ENCODE measurements around the gene ACP7.

ACP7 gene

GRCh38 chr19:39059302-39059701 lies 24.9 kb upstream of the ACP7 start:
- Histone ChIP-seq H3K4me3 (ENCODE audit: low read depth, low read length, poor library complexity, severe bottlenecking) (no peak overlapping the region), H3K9me2 (ENCODE audit: low read depth, low read length) (no peaks in the 10 kb centered on the region), H3F3A (ENCODE audit: insufficient read depth, low read length) (no peaks in the 10 kb centered on the region), H3K27me3 (ENCODE audit: insufficient read depth, low read length) (no peaks in the 10 kb centered on the region), H3K36me3 (ENCODE audit: insufficient read depth, low read length) (no peaks in the 10 kb centered on the region), H3K9me3 (ENCODE audit: low read length) (no peaks in the 10 kb centered on the region), H4K20me1 (ENCODE audit: insufficient read depth, low read length) (no peaks in the 10 kb centered on the region), H3K79me2 (ENCODE audit: insufficient read depth, low read length) (no peaks in the 10 kb centered on the region), H3K9ac (ENCODE audit: low read length) (no peak overlapping the region), H3K4me2 (ENCODE audit: low read length) (no peak overlapping the region), H3K27ac (ENCODE audit: low read depth, low read length, poor library complexity, severe bottlenecking) (no peak overlapping the region), H2AFZ (ENCODE audit: low read length) (no peak overlapping the region), H3K4me1 (ENCODE audit: insufficient read depth, low read length, severe bottlenecking) (no peaks in the 10 kb centered on the region)
- no peak for TF ChIP-seq EZH2 (IDR thresholded peaks at IDR 0.05; ENCODE audit: borderline replicate concordance, low read length)
- no peak for TF ChIP-seq CTCF (IDR thresholded peaks at IDR 0.05; ENCODE audit: low read length)

- no peaks in the 10 kb centered on the region for H4K20me1 ChIP-seq (ENCODE audit: insufficient read depth, low read length)
- H3K27ac ChIP-seq (ENCODE audit: low read depth, low read length, poor library complexity, severe bottlenecking) = no peak overlapping the region
- no peaks in the 10 kb centered on the region for H3K4me1 ChIP-seq (ENCODE audit: insufficient read depth, low read length, severe bottlenecking)
- no peak overlapping the region for H3K4me2 ChIP-seq (ENCODE audit: low read length)
- no peaks in the 10 kb centered on the region for H3K36me3 ChIP-seq (ENCODE audit: insufficient read depth, low read length)
- TF ChIP-seq EZH2 (IDR thresholded peaks at IDR 0.05; ENCODE audit: borderline replicate concordance, low read length) (no peak), CTCF (IDR thresholded peaks at IDR 0.05; ENCODE audit: low read length) (no peak)
- H2AFZ ChIP-seq (ENCODE audit: low read length) = no peak overlapping the region
- H3K9me2 ChIP-seq (ENCODE audit: low read depth, low read length) = no peaks in the 10 kb centered on the region
- no peaks in the 10 kb centered on the region for H3K9me3 ChIP-seq (ENCODE audit: low read length)
- H3F3A ChIP-seq (ENCODE audit: insufficient read depth, low read length) = no peaks in the 10 kb centered on the region
- no peak overlapping the region for H3K9ac ChIP-seq (ENCODE audit: low read length)
- no peaks in the 10 kb centered on the region for H3K79me2 ChIP-seq (ENCODE audit: insufficient read depth, low read length)
- H3K4me3 ChIP-seq (ENCODE audit: low read depth, low read length, poor library complexity, severe bottlenecking) = no peak overlapping the region
- no peaks in the 10 kb centered on the region for H3K27me3 ChIP-seq (ENCODE audit: insufficient read depth, low read length)
These were observed 24.0 kb upstream of the ACP7 start for GRCh38 chr19:39060171-39060570.

- no peak overlapping the region for H3K4me2 ChIP-seq (ENCODE audit: low read length)
- no peaks in the 10 kb centered on the region for H3K79me2 ChIP-seq (ENCODE audit: insufficient read depth, low read length)
- no peaks in the 10 kb centered on the region for H3K9me2 ChIP-seq (ENCODE audit: low read depth, low read length)
- no peaks in the 10 kb centered on the region for H3K36me3 ChIP-seq (ENCODE audit: insufficient read depth, low read length)
- H3K4me3 ChIP-seq (ENCODE audit: low read depth, low read length, poor library complexity, severe bottlenecking) = no peak overlapping the region
- no peaks in the 10 kb centered on the region for H3K4me1 ChIP-seq (ENCODE audit: insufficient read depth, low read length, severe bottlenecking)
- H3F3A ChIP-seq (ENCODE audit: insufficient read depth, low read length) = no peaks in the 10 kb centered on the region
- no peaks in the 10 kb centered on the region for H4K20me1 ChIP-seq (ENCODE audit: insufficient read depth, low read length)
- H3K27me3 ChIP-seq (ENCODE audit: insufficient read depth, low read length) = no peaks in the 10 kb centered on the region
- H3K9me3 ChIP-seq (ENCODE audit: low read length) = no peaks in the 10 kb centered on the region
- H3K27ac ChIP-seq (ENCODE audit: low read depth, low read length, poor library complexity, severe bottlenecking) = no peak overlapping the region
- no peak overlapping the region for H2AFZ ChIP-seq (ENCODE audit: low read length)
- no peak for TF ChIP-seq EZH2 (IDR thresholded peaks at IDR 0.05; ENCODE audit: borderline replicate concordance, low read length)
- TF ChIP-seq CTCF (IDR thresholded peaks at IDR 0.05; ENCODE audit: low read length) = no peak
- no peak overlapping the region for H3K9ac ChIP-seq (ENCODE audit: low read length)
These were observed 19.8 kb upstream of the ACP7 start for GRCh38 chr19:39064405-39064804.

Data from OCI-LY1 (cell line).